ENCODE data around the gene RHEB. TPM values are rescaled to one million over a fixed set of nuclear protein-coding genes. Genes with fewer than 3 reads are reported as not detected.

Gene RHEB
- polyA plus RNA-seq, 1 donor, result 150 TPM

Other genes starting within 250 kb of the RHEB start
- 100.0 TPM for gene NUB1, start 178.1 kb downstream of the RHEB start, polyA plus RNA-seq (ENCODE audit: insufficient read length)
- 38.8 TPM for gene WDR86, start 109.9 kb downstream of the RHEB start, polyA plus RNA-seq (ENCODE audit: insufficient read length)
- gene CRYGN, start 79.8 kb downstream of the RHEB start, polyA plus RNA-seq (ENCODE audit: insufficient read length), result 4.4 TPM

Data from left kidney (tissue), 1 donor.